HG02943 (cell line): ENCODE results near the gene PTGDS.
A peak's percentile ranks its signal among the peaks of the same experiment; 100 is the strongest.
"Not testable (repeated sequence)": the region's sequence is repeated elsewhere in the genome, so short reads cannot be mapped to it uniquely, and the experiment has no call there.

ENCODE experiments used
- ATAC-seq: cut with Tn5 transposase; IDR thresholded peaks from one replicate; pipeline ENCODE4 v1.9.1; 2021; ENCODE audit warnings: mild to moderate bottlenecking, low read depth, moderate library complexity; ENCODE audit not compliant: unreplicated experiment

The PTGDS gene

DNA sequence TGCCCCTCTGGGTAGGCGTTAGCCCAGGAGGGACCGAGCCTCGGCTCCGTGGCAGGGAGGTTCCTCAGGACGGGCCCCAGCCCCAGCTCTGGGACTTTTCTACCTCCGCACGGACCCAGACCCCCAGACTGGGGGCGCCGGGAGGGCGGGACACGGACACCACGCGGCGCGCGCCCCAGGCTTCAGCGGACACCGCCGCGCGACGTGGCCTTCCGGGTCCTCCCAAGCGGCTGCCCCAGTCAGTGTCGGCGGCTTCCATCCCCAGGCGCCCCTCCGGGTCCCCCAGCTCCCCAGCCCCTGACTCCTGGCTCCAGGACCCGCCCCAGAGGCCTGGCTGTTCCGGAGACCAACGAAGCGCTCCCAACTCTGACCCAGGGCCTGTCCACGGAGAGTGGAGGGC, 8.5 kb downstream of the PTGDS start:
- ATAC-seq, result no peak

DNA sequence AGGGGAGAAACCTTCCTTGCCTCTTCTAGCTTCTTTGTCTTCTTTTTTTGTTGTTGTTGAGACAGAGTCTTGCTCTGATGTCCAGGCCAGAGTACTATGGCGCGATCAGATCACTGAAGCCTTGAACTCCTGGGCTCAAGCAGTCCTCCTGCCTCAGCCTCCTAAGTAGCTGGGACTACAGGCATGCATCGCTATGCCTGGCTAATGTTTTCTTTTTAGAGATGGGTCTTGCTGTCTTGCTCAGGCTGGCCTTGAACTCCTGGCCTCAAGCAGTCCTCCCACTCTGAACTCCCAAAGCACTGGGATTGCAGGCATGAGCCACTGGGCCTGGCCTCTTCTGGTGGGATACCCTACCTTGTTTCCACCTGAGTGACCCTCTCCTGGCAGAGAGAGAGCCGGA, 11.6 kb downstream of the PTGDS start:
- no peak for ATAC-seq

DNA sequence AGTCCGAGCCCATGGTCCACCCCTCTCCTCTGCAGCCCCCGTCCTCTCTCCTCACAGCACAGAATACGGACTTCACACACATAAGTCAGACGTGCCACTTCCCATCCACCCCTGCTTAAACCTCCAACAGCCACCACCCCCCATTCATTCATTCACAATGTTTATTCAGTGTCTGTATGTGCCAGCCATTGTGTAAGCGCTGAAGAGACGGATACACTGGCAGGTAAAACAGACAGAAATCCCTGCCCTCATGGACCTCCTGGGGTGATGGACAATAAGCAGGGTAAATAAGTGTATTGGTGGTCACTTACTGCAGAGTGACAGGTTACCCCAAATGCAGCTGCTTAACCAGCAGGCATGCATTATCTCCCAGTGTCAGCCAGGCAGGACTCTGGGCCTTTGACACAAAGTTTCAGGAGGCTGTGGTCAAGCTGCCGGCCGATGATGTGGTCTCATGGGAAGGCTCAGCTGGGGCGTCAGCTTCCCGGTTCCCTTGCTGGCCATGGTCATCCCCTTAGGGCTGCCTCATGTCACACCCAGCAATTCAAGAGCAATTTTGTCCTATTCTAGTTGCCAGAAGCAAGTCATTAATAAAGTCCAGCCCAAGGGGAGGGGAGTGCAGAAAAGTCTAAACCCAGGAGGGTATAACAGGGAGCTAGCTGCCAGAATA, 13.1 kb downstream of the PTGDS start:
- ATAC-seq, result no peak

DNA sequence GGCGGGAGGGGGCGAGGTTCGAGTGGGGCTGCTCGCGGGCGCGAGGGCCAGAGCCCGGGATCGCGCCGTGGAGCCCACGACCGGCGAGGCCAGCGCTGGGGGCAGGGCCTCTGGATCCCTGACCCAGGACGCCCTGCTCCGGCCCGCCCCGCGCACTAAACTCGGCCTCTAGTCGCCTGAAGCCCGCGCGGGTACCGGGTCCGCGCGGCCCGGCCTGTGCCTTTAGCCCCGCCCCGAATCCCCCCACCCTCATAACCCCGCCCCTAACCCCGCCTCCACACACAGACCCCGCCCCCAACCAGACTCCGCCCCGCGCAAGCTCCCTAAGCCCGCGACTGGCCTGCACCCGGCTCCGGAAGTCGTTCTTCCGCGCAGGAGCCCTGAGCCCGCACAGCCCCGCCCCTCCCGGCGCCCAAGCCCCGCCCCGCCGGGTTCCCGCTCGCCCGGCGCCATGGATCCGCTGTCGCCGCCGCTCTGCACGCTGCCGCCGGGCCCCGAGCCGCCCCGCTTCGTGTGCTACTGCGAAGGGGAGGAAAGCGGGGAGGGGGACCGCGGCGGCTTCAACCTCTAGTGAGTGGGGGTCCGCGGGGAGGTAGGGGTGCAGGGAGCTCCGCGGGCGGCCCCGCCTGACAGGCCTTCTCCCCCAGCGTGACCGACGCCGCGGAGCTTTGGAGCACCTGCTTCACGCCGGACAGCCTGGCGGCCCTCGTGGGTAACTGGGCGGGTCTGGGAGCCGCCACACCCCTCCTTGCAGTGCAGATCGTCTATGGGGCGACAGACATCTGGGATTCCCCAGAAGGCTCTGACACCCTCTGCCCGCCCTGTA, 14.9 kb downstream of the PTGDS start, which contains the start of gene PAXX:
TSS of gene PAXX (plus strand) at position 430 of the 826 bp plus-strand sequence. CDS start at position 452, 22 bp downstream.
- peak; percentile 71 for ATAC-seq

DNA sequence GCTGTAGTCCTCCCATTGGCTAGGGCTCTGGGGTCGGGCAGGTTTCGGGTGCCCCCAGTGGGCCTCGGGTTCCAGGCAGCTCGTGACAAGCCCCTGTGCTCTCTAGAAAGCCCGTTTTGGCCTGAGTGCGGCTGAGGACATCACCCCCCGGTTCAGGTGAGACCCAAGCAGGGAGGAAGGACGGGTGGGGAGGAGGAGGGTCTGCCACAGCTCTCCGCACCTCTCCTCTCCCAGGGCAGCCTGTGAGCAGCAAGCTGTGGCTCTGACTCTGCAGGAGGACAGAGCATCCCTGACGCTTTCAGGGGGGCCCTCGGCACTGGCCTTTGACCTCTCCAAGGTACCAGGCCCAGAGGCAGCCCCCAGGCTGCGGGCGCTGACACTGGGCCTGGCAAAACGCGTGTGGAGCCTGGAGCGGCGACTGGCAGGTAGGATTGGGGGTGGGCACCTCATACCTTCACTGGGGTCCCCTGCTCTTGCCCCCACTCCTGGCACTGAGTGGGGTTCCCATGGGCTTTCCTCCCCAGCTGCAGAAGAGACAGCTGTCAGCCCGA, 15.6 kb downstream of the PTGDS start:
- ATAC-seq, result peak; percentile 15

DNA sequence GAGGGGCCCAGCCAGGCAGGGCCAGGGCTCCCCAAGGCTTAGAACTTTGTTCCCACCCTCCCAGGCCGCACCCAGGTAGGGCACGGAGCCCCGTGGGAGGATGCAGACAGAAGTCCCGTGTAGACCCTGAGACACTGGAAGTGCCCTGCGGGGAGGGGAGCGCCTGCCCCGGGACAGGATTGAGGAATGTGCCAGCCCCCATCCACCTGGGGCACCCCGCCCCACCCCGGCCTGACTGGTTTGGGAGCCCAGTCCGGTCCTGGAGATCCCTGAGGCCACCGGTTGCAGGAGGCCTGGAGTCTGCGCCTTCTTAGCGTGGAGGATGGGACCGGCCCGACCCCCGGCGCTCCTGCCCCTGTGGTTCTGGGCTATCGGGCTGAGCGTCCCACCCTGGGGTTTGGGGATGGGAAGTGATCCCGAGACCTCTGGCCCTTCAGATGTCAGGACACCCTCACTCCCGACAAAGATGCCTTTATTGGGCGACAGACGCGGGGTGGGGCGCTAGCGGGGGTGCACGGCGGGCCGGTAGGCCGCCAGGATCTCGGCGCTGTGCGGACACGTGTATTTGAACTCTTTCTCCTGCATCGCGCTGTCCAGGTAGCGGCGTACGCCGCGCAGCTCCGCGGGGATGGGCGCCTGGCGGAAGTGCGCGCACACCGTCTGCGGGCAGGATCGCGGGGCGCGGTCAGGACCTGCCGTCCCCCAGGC, 17.0 kb downstream of the PTGDS start:
- ATAC-seq, result no peak

DNA sequence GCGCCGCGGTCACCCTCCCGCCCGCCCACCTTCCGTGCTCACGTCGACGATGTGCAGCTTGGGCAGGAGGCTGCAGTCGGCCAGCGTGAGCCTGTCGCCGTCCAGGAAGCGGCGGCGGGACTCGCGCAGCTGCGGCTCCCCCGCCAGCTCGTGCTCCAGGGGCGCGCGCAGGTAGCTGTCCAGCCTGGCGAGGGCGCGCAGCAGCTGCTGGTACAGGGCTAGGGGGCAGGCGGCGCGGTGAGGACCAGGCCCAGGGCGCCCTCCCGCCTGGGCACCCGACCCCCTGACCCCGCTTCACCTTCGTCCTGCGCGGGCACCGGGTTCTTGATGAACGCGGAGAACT, 17.6 kb downstream of the PTGDS start:
- no peak for ATAC-seq

DNA sequence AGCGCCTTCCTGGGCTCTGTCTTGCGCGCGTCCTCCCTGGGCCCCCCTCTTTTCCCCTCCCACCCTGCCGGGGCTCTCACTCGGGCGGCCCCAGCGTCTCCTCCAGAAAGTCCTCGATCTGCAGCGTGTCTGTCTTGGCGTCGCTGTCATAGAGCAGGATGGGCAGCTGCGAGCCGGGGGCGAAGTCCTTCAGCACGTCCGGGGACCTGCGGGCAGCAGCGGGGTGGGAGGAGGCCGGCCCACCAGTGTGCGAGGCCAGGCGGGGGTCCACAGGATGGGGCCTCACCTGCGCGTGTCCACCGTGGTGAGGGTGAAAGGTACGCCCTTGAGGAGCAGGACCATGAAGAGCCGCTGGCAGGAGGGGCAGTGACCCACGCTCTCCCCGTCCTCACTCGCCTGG, 18.1 kb downstream of the PTGDS start:
- ATAC-seq, result no peak

DNA sequence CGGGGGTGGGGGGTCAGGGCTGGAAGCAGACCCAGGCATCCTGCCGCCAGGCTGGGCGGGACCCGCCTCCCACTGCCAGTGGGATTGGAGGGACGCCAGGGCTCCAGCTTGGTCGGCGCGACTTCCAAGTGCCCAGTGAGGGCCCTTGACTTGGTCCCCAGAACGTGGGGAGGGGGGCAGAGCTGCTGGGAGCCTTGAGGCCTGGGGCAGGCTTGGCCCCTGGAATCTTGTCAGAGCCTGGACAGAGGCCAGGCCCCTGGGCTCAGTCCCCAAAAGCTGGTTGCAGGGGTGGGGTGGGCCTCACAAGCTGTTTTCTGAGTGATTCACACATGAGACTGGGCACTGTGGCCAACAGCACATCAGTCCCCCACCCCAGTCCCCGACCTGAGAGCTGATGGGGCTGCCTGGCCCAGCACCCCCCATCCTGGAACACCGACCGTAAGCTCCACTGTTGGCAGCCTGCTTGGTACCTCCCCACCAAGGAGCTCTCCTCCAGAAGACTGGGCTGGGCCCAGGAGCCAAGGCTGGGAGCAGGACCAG, 18.5 kb downstream of the PTGDS start:
- no peak for ATAC-seq

DNA sequence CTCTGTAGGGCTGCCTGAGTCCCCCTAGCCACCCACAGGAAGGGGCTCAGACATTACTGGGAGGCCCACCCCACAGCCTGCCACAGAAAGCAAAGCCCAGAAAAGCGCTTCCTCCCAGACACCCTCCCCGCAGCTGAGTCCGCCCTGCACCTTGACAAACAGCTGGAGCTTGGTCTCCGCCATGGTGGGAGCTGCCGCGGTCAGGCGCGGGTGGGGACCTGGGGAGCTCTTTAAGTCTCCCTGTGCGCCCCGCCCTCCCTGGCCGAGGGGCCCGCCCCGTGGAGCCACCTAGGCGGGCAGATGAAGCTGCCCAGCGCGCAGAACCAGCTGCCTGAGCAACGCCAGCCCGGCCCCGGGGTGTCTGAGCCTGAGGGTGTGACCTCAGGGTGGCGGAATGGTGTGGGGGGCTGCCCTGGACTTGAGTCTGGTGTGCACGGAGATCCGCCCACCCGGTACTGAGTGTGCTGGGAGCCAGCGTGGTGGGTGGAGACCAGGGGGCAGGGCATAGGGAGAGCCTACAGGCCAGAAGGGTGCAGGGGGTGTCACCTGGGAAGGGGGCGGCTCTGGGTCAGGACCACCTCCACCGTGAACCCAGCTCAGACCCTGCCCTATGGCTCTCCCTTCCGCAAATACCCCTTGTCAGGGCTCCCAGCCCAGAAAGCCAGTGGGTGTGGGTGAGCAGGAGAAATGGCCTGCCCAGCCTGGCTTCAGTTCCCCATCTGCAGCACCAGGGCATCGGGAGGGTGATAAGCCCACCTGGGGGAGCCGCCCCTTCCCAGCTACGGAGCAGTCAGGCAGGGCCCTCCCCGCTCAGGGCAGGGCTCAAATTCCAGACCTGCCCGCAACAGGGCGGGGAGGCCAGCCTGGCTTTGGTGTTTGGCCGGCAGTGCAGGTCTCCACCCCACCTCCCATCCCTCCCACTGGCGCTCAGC, 19.3 kb downstream of the PTGDS start, which contains the start of gene CLIC3:
TSS of gene CLIC3 (minus strand) at position 208 of the 932 bp plus-strand sequence. CDS start at position 183, 25 bp downstream.
- ATAC-seq, result no peak

DNA sequence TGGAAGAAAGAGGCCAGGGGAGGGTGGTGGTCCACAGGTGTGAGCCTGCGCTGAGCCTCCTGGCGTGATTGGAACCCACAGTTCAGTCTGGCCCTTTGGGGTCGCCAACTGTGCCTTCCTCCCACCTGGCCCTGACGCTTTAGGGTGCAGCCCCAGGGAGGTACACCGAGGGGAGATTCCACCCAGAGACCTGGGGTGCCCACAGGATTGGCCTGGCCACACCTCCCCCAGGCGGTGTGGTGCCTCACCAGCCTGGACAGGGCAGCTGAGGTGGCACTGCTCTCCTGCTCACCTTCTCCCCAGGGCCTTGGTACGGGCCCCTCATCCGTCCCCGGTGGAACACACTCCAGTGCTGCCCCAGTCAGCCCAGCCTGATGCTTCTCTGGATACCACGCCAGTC, 20.1 kb downstream of the PTGDS start:
- ATAC-seq, result no peak

DNA sequence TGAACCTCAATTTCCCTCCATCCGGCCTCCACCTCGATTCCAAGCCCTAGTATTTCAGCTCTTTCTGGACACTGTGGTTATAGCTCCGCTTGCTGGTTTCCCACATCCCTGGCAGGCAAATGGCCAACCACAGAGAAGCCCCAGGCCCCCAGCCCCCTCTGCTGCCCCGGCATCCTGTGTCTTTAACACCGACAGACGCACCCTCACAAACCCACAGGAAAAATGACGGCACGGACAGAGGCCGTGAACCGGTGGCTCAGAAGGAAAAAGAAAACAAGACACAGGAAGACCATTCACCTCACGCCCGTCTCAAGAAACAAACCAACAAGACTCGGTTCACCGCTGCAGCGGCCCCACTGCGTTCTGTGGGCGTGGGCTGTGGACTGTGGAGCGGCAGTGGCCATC, 20.5 kb downstream of the PTGDS start:
- no peak for ATAC-seq

DNA sequence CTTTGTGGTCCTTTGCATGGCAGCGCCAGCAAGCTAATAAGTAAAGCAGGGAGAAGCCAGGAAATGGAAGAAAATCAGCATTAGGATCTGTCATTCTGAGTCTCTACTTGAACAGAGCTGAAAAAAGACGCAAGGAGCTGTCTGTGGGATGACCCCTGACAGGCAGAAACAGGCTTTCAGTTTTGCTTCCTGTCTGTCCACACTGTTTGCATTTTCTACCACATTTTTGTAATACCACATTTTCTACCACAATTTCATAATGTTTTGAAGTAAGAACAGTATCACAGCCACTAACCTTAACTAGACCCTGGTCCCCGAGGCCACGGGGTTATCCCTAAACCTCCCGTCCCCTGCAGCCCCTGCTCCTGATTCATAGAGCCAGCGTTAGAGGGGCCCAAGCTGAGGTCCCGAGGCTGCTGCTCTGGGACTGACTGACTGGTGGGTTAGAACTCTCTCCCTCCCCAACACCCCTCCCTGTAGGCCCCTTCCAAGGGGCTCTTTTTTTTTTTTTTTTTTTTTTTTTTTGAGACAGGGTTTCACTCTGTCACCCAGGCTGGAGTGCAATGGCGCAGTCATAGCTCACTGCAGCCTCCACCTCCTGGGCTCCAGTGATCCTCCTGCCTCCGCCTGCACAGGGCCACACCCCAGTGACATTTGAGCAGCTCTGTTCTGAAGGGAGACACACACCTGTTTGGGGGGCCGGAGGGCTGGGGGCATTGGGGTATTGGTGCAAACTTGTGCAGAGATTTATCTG, 23.1 kb downstream of the PTGDS start:
- ATAC-seq, result peak; percentile 65

DNA sequence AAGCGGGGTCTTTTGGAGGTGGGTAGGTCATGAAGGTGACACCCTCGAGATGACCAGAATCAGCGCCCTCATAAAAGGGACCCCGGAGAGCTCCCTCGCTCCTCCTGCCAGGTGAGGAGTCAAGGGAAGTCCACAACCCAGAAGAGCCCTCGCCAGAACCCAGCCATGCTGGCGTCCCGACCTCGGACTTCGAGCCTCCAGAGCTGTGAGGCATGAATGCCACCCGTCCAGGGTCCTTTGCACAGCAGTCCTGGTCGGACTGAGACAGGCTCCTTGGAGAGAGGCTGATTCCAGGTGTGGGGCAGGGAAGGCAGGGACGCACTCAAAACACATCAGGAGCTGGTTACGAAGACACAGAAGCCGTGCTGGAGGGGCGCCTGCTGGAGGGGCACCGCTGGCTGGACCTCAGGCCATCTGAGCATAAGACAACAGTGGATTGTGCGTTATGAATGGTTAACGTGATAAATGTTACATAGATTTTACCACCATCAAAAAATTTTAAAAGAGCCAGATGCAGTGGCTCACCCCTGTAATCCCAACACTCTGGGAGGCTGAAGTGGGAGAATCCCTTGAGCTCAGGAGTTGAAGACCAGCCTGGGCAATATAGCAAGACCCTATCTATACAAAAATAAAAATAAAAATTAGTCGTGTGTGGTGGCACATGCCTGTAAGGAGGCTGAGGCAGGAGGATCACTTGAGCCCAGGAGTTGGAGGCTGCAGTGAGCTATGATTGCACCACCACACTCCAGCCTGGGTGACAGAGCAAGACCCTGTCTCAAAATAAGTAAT, 24.7 kb downstream of the PTGDS start:
- no peak for ATAC-seq

DNA sequence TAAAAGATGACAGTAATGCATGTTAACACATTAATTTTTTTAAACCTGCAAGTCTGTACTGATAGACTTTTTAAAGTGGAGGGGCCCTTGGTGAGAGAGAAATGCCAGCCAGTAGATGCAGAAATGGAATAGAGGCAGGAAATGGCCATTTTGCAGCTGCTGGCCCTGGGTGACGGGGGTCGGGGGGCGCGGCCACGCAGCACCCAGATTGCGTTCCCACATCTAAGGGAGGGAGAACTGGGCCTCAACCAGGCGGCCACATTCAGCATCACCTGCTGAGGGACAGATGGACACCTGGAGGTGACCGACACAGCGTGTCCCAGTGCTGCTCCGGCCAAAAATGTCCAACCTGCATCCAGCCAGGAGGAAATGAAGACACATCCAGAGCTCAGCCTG, 25.3 kb downstream of the PTGDS start:
- no peak for ATAC-seq

DNA sequence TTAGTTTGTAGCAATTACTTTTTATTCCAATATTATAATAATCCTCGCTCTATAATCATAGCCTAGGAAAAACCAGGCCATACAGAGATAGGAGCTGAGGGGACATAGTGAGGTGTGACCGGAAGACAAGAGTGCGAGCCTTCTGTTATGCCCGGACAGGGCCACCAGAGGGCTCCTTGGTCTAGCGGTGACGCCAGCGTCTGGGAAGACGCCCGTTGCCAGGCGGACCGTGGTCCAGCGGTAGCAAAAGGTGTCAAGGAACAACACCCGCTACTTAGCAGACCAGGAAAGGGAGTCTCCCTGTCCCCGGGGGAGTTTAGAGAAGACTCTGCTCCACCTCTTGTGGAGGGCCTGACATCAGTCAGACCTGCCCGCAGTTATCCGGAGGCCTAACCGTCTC, 27.0 kb downstream of the PTGDS start:
- ATAC-seq, result not testable (repeated sequence)

DNA sequence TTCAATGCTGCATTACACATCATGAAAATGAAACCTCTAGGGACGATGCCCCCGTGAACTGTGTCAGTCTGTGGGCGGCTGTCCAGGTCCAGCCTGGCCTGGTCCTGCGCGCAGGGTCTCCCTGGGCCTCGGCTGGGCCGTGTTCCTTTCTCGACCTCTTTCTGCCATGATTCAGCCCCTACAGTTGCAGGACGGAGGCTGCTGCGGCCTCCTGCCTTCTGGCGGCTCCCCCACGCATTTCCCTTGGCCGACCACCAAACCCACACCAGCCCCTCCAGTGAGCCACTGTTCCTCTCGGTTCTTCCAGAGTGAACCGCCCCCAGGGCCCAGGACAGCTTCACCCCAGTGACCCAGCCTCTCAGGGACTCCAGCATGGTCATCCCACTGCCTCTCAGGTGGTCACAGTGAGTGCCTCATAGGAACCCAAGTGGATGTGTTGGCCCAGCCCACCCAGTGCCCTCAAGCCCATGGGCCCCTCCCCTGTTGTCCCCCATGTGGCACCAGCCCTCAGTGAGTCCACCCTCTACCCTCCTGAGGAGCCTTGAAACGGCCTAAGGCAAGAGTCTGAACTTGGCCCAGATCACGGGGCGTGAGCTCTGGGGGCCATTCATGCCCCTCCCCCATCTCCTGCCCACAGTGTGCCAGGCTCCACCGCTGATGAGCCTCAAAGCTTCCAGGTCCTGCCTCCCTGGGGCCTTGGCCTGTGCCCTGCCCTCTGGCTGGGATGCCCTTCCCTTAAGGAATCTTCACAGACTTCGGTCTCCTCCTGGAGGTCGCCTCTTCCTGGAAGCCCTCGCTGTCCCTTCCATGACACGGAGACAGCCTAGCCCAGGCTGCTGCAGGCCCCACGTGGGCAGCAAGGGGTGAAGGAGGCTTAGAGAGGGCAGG, 29.1 kb downstream of the PTGDS start:
- no peak for ATAC-seq
